T-helper 1 cell treated with Interleukin-12 subunit alpha and Interleukin-12 subunit beta and Interleukin-4 antibody, amounts not matched to agents 30 μg/mL and 1 μg/mL, for 36 hours (primary cell): ENCODE results near the gene EXOSC7.
"Not testable (repeated sequence)": the region's sequence is repeated elsewhere in the genome, so short reads cannot be mapped to it uniquely, and the experiment has no call there.

Source experiments
- H3K27ac Mint-ChIP-seq: one replicate; pipeline ENCODE4 v1.8.0; 2021; ENCODE audit warnings: mild to moderate bottlenecking, mixed read lengths
- H3K27me3 Mint-ChIP-seq: one replicate; pipeline ENCODE4 v1.8.0; 2021; ENCODE audit warnings: low read depth, mixed read lengths
- H3K36me3 Mint-ChIP-seq: one replicate; pipeline ENCODE4 v1.8.0; 2021; ENCODE audit warnings: low read depth, mixed read lengths
- H3K4me1 Mint-ChIP-seq: one replicate; pipeline ENCODE4 v1.8.0; 2021; ENCODE audit warnings: low read depth, mixed read lengths
- H3K4me3 Mint-ChIP-seq: one replicate; pipeline ENCODE4 v1.8.0; 2021; ENCODE audit warnings: mild to moderate bottlenecking, moderate library complexity, mixed read lengths
- H3K9me3 Mint-ChIP-seq: one replicate; pipeline ENCODE4 v1.8.0; 2021; ENCODE audit warnings: mixed read lengths

The EXOSC7 gene

DNA sequence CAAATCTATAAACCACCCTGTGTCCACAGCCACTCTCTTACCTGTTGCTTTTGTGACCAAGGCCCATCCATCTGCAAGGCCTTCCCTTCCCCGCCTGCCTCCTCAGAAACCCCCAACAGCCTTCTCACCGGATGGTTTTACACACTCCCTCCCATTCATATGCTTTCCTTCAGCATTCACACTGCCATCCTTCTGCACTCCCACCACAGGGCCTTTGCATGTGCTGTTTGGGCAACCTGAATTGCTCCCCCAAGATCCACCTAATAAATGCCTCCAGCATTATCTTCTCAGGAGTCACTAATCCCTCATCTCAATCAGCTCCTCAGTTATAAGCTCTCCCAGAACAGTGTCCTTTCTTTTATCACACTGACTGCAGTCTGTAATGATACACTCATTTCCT lies 56.1 kb downstream of the EXOSC7 start:
- H3K4me1 Mint-ChIP-seq, result peaks cover 15% of the 10 kb centered on the region
- no peak overlapping the region for H3K4me3 Mint-ChIP-seq
- no peaks in the 10 kb centered on the region for H3K9me3 Mint-ChIP-seq
- H3K27me3 Mint-ChIP-seq, result peaks cover 27% of the 10 kb centered on the region
- no peaks in the 10 kb centered on the region for H3K36me3 Mint-ChIP-seq
- H3K27ac Mint-ChIP-seq, result no peak overlapping the region

DNA sequence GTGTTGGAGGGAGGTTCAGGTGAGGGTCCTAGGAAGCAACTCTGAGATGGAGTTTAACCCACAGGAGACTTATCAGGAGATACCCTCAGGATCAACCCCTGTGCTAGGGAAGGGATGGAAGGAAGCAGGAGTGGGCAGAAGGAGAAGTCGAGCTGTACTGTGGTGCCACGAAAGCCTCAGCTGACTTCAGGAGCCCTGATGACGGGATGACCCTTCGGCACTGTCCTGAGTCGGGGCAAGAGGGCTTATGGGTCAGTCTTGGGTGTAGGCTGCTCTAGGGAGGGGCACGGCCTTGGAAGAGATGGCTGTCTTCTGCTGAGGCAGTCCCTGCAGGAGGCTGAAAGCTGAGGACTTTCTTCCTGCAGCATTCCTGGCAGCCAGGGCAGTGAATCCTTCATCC lies 57.7 kb downstream of the EXOSC7 start:
- H3K4me3 Mint-ChIP-seq, result no peak overlapping the region

DNA sequence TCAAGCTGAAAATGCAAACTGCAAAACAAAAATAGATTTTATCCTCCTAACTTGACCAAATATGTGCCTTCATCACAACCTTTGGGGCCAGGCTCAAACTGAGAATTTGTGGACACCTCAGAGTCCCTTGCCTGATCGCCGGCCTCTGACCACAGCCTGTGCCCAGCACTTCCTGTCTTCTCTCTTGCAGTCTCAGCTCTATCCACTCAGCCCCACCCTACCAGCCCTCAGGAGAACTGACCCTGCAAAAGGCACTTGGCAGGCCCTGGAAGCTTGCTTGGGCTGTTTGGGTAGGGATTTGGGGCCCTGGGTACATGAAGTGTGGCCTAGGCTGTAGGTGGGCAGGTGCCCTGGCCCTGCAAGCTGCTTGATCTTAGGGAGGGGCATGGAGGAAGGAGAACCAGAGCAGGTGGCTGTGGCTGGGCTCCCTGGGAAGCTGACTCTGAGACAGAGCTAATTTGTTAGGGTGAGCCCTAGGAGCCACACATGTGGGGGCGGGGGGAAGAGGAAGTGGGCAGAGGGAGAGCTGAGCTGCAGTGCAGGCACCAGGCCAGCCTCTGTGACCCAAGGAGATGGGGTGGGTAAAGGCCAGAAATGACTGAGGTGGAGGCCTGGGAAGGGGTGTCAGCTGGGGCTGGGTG lies 58.7 kb downstream of the EXOSC7 start:
- H3K9me3 Mint-ChIP-seq, result no peaks in the 10 kb centered on the region
- peak overlapping the region; percentile 29 for H3K4me3 Mint-ChIP-seq
- peaks cover 31% of the 10 kb centered on the region for H3K27me3 Mint-ChIP-seq
- no peaks in the 10 kb centered on the region for H3K36me3 Mint-ChIP-seq
- H3K4me1 Mint-ChIP-seq, result peaks cover 18% of the 10 kb centered on the region
- no peak overlapping the region for H3K27ac Mint-ChIP-seq

More for the DNA sequence above, 57.7 kb downstream of the EXOSC7 start:
- Mint-ChIP-seq H3K36me3 (no peaks in the 10 kb centered on the region), H3K4me1 (peaks cover 18% of the 10 kb centered on the region), H3K27ac (no peak overlapping the region), H3K27me3 (peaks cover 31% of the 10 kb centered on the region), H3K9me3 (no peaks in the 10 kb centered on the region)

DNA sequence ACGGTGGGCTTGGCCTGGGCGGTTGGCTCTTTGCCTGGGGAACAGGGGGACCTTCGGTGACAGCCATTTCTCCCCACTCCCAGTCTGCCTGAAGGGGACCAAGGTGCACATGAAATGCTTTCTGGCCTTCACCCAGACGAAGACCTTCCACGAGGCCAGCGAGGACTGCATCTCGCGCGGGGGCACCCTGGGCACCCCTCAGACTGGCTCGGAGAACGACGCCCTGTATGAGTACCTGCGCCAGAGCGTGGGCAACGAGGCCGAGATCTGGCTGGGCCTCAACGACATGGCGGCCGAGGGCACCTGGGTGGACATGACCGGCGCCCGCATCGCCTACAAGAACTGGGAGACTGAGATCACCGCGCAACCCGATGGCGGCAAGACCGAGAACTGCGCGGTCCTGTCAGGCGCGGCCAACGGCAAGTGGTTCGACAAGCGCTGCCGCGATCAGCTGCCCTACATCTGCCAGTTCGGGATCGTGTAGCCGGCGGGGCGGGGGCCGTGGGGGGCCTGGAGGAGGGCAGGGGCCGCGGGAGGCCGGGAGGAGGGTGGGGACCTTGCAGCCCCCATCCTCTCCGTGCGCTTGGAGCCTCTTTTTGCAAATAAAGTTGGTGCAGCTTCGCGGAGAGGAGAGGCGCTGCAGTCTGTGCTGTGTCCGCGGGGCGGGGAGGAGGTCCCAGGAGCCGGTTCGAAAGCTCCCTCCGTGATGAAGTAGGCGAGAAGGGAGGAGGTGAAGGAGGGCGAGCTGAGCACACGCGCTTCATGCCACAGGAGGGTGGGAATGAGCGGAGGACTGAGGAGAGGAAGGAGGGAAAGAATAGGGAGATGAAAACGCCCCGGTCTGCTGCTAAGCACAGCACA lies 59.6 kb downstream of the EXOSC7 start:
- Mint-ChIP-seq H3K27me3 (peaks cover 31% of the 10 kb centered on the region), H3K9me3 (no peaks in the 10 kb centered on the region), H3K27ac (no peak overlapping the region), H3K4me1 (peaks cover 20% of the 10 kb centered on the region), H3K4me3 (peak overlapping the region; percentile 81), H3K36me3 (no peaks in the 10 kb centered on the region)

DNA sequence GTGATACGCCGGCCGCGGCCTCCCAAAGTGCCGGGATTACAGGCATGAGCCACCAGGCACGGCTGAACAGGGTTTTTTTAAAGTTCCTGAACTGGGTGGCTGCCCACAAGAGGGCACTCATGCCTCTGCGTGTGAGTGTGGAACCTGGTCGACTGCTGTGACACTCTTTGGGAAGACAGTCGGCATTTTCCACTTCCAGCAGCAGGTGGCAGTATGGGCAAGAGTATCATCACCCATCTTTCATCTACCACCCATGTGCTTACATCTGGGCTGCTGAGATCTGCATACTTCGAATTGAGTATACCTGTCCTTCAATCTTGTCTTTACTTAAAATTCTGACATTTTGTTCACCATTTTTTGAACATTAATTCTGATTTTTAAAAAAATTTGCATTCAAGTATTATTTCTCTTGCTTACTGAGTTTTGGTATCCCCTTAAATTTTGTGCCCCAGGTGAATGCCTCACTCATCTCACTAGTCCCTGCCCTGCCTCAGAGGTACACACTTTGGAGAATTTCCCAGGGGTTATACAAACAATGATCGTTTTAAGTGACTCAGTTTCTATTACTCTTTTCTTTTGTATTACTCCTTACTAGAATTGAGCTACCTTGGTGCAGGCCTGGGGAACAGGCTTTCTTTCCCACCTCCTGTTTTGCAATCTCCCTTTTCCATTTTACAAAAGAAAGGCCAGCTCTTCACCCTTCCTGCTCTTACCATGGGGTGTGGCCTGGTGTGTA lies 61.8 kb downstream of the EXOSC7 start:
- H3K4me1 Mint-ChIP-seq, result peaks cover 33% of the 10 kb centered on the region
- H3K36me3 Mint-ChIP-seq, result no peaks in the 10 kb centered on the region
- no peak overlapping the region for H3K4me3 Mint-ChIP-seq
- no peak overlapping the region for H3K27ac Mint-ChIP-seq
- H3K27me3 Mint-ChIP-seq, result peaks cover 31% of the 10 kb centered on the region
- H3K9me3 Mint-ChIP-seq, result no peaks in the 10 kb centered on the region

DNA sequence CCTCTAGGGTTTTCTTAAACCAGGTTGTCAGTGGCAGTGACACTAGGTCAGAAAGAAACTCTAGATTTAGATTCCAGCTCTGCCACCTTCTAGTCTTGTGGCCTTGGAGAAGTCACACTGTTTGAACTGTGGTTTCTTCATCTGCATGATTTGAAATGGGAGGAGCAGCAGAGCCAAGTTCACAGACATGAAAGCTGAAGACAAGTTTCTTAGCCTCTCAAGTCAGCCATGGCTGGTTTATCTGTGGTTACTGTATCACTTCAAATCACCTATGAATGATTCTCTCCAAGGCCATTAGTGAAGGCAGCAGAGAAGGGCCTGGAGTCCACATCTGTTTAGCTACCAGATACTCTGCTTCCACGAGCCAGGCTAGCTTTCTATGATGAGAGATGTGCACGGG lies 65.6 kb downstream of the EXOSC7 start:
- no peaks in the 10 kb centered on the region for H3K9me3 Mint-ChIP-seq
- no peaks in the 10 kb centered on the region for H3K36me3 Mint-ChIP-seq
- H3K4me1 Mint-ChIP-seq, result peaks cover 17% of the 10 kb centered on the region
- H3K27ac Mint-ChIP-seq, result no peak overlapping the region
- H3K27me3 Mint-ChIP-seq, result peaks cover 14% of the 10 kb centered on the region
- H3K4me3 Mint-ChIP-seq, result no peak overlapping the region

DNA sequence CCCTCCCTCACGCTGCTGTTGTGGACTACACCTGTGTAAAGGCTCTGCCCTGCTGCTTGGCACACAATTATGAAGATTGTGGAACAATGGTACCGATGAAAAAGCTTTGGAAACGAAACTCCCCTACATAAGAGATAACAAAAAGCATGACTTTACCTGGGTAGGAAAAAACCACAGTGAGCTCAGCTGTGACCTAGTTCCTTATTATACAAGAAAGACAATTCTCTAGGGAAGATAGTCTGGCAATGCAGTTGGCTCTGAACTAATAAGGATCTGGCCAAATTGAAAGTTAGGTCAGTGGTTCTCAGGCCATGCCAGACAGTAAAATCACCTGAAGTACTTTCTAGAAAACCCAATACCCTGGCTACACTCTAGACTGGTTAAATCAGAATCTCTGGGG lies 66.1 kb downstream of the EXOSC7 start:
- Mint-ChIP-seq H3K4me1 (peaks cover 17% of the 10 kb centered on the region), H3K36me3 (no peaks in the 10 kb centered on the region), H3K27ac (no peak overlapping the region), H3K9me3 (no peaks in the 10 kb centered on the region), H3K27me3 (peaks cover 14% of the 10 kb centered on the region), H3K4me3 (no peak overlapping the region)

DNA sequence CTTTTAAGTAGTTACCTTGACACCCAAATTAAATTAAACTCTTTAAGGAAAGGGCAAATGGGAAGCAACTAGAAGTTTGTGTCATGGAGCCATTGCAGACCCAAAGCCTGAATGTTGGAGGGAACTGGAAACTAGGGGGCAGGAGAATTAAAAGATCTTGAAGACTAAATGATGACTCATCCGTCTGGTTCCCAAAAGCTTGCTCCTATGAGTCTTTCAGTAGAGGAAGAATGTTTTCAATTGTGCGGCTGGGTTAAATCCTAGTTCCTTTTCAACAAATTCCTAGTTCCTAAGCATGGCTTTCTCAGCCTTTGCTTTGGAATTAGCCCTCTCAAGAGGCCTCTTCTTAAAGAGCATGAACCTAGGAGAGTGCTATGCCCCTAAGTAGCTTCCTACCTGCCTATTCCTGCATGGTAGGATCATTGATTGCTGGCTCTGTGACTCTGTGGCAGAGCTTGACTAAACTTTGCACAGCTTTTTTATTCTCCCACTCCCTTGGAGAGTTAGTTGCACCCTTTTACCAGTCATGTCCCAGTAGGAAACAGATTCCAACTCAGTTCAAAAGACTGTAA lies 67.8 kb downstream of the EXOSC7 start:
- Mint-ChIP-seq H3K4me3 (no peak overlapping the region), H3K9me3 (no peaks in the 10 kb centered on the region), H3K27me3 (peaks cover 17% of the 10 kb centered on the region), H3K4me1 (peaks cover 15% of the 10 kb centered on the region), H3K27ac (no peak overlapping the region), H3K36me3 (no peaks in the 10 kb centered on the region)

DNA sequence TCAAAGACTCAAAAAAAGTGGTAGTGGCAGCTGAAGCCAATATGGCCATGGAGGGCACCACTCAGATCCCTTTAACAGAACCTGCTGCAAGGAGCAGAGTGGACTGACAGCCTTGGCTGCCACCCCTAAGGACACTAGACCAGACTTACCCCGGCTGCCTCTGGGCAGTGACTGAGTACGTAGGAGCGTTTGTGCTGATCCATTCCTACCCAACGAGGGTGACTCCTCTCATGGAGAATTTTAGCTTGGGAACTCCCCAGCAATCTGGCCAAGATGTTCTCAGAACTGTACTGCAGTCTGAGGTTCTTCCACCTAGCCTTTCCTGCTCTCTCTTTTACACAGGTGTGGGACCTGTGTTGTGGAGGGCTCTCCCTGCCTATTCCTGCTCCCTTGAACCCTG lies 72.2 kb downstream of the EXOSC7 start:
- Mint-ChIP-seq H3K9me3 (no peaks in the 10 kb centered on the region), H3K4me3 (no peak overlapping the region), H3K27me3 (peaks cover 35% of the 10 kb centered on the region), H3K4me1 (no peaks in the 10 kb centered on the region), H3K27ac (no peak overlapping the region), H3K36me3 (no peaks in the 10 kb centered on the region)

DNA sequence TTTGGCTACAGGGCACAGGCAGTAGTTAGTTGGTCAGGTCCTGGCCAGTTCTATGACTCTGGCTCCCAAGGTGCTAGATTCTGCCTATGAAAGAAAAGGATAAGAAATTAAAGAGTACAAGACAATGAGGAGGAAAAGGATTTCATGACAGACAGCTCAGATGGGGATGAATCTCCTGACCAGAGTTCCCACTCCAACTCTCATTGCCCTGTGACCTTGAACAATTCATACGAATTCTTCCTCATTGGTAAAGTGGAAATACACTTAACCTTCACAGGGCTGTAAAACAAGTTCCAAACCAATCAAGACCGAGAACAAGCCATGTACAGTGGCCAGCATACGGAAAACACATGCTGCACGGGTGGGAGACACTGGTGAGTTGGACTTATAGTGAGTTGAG lies 73.8 kb downstream of the EXOSC7 start:
- H3K27me3 Mint-ChIP-seq, result peaks cover 35% of the 10 kb centered on the region
- no peaks in the 10 kb centered on the region for H3K9me3 Mint-ChIP-seq
- no peak overlapping the region for H3K4me3 Mint-ChIP-seq
- H3K27ac Mint-ChIP-seq, result no peak overlapping the region
- H3K4me1 Mint-ChIP-seq, result peaks cover 12% of the 10 kb centered on the region
- no peaks in the 10 kb centered on the region for H3K36me3 Mint-ChIP-seq

DNA sequence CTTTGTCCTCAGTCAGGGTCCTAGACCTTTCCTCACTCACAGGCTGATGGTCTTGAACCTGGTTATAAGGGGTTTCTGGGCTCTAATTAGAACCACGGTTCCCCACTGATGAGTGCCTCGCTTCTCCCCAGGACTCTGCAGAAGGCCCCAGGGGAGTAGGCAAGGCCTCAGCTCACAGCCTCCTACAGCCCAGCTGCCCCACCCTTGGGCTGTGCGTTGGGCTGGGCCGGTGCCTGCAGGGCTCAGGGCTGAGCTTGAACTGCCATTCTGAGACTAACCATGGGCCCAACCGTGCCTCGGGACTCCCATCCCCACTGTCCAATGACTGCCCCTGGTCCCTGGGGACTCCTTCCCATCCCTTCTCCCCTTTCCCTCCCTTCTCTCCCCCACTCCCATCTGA lies 75.6 kb downstream of the EXOSC7 start:
- Mint-ChIP-seq H3K36me3 (no peaks in the 10 kb centered on the region), H3K27ac (no peak overlapping the region), H3K9me3 (no peaks in the 10 kb centered on the region), H3K4me1 (peaks cover 13% of the 10 kb centered on the region), H3K27me3 (peaks cover 26% of the 10 kb centered on the region), H3K4me3 (no peak overlapping the region)

DNA sequence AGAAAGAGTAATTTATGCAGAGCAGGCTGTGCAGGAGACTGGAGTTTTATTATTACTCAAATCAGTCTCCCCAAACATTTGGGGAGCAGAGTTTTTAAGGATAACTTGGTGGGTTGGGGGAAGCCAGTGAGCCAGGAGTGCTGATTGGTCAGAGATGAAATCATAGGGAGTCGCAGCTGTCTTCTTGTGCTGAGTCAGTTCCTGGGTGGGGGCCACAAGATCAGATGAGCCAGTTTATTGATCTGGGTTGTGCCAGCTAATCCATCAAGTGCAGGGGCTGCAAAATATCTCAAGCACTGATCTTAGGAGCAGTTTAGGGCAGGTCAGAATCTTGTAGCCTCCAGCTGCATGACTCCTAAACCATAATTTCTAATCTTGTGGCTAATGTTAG lies 77.8 kb downstream of the EXOSC7 start:
- H3K27ac Mint-ChIP-seq, H3K4me3 Mint-ChIP-seq, H3K36me3 Mint-ChIP-seq, H3K9me3 Mint-ChIP-seq: not testable (repeated sequence)
- Mint-ChIP-seq H3K27me3 (peaks cover 30% of the 10 kb centered on the region), H3K4me1 (peaks cover 19% of the 10 kb centered on the region)

DNA sequence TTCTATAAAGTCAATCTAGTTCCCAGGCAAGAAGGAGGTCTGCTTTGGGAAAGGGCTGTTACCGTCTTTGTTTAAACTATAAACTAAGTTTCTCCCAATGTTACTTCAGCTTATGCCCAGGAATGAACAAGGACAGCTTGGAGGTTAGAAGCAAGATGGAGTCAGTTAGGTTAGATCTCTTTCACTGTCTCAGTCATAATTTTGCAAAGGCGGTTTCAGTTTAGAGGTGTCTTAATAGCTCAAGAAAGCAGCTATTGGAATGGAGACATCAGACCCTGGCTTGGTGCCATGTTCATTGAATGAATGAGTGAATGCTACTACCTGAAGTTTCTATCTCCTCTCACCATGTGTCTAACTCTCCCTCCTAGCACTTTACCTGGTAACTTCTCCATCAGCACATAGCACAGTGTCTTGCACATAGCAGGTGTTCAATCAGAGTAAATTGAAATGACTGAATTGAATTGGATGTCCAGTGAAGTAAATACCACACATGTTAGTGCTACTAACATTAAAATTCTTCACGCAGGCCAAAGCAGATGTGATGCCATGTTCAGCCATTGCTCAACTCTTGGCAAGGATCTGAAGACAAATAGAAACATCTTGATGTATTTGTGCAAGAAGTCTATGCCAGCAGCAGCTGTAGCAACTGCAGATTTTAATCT lies 78.3 kb downstream of the EXOSC7 start:
- H3K4me3 Mint-ChIP-seq, result no peak overlapping the region
- no peaks in the 10 kb centered on the region for H3K9me3 Mint-ChIP-seq
- no peaks in the 10 kb centered on the region for H3K36me3 Mint-ChIP-seq
- H3K27ac Mint-ChIP-seq, result no peak overlapping the region
- peaks cover 27% of the 10 kb centered on the region for H3K27me3 Mint-ChIP-seq
- peaks cover 19% of the 10 kb centered on the region for H3K4me1 Mint-ChIP-seq

DNA sequence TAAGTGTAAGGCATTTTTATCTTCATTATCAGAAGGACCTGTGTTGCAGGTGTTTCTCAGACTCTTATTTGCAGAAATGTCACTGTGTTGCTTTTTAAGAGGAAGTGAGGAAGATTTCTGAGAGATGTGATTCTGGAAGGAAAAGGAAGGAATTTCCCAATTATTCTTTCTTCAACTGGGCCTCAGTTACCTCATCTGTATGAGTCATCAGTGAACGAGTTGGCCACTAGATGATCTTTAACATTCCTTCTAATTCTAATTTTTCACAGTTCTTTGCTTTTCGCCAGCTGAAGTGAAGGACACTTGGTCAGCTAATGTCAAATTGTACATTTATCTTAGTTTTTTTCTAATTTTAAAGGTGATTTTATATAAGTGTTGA lies 79.0 kb downstream of the EXOSC7 start:
- Mint-ChIP-seq H3K4me3 (no peak overlapping the region), H3K27ac (no peak overlapping the region), H3K4me1 (peaks cover 19% of the 10 kb centered on the region), H3K36me3 (no peaks in the 10 kb centered on the region), H3K9me3 (no peaks in the 10 kb centered on the region), H3K27me3 (peaks cover 20% of the 10 kb centered on the region)
